ENCODE data around the gene NUP210. TPM values are rescaled to one million over a fixed set of nuclear protein-coding genes. Genes with fewer than 3 reads are reported as not detected.

NUP210 gene
- total and polyA plus RNA-seq, 2 of the 13 experiments (the other 11 are each of a cell fraction or from before 2014, with no cell fraction given) = 31.6 to 35.2 TPM

GRCh38 chr3:13281507-13282357 lies 138.4 kb downstream of the NUP210 start (continued):
- TF ChIP-seq ZNF607 (CRISPR knock-in tag; IDR thresholded peaks at IDR 0.05; ENCODE audit: borderline replicate concordance) (peak; percentile 57; the same call in 1 of the 2 replicates), HHEX (CRISPR knock-in tag; IDR thresholded peaks at IDR 0.05) (no peak), SYNCRIP (IDR thresholded peaks at IDR 0.05; ENCODE audit: insufficient read depth, low read depth, low read length) (no peak), KDM1A (CRISPR knock-in tag; IDR thresholded peaks at IDR 0.05) (no peak), CCDC6 (CRISPR knock-in tag; IDR thresholded peaks at IDR 0.05) (no peak), HOXA9 (CRISPR knock-in tag; IDR thresholded peaks at IDR 0.05; ENCODE audit: borderline replicate concordance) (no peak), PBX3 (CRISPR knock-in tag; IDR thresholded peaks at IDR 0.05; ENCODE audit: borderline replicate concordance) (no peak), CCAR2 (optimal IDR thresholded peaks at IDR 0.05; ENCODE audit: low read depth, low read length) (no peak), ZBTB34 (CRISPR knock-in tag; IDR thresholded peaks at IDR 0.05) (peak; percentile 49; the same call in 1 of the 2 replicates), ARID4A (CRISPR knock-in tag; IDR thresholded peaks at IDR 0.05; ENCODE audit: borderline replicate concordance) (peak; percentile 77), TFE3 (CRISPR knock-in tag; IDR thresholded peaks at IDR 0.05) (no peak), MXD3 (CRISPR knock-in tag; IDR thresholded peaks at IDR 0.05) (no peak), HNF4A (CRISPR knock-in tag; IDR thresholded peaks at IDR 0.05) (peak; percentile 42; the same call in 1 of the 2 replicates), EEA1 (CRISPR knock-in tag; IDR thresholded peaks at IDR 0.05; ENCODE audit: borderline replicate concordance) (no peak), FOSL2 (CRISPR knock-in tag; IDR thresholded peaks at IDR 0.05) (no peak), ZNF431 (CRISPR knock-in tag; IDR thresholded peaks at IDR 0.05; ENCODE audit: borderline replicate concordance, low read depth) (no peak), SMARCE1 (IDR thresholded peaks at IDR 0.05; ENCODE audit: borderline replicate concordance) (no peak)

Data from HepG2 (cell line).